Effector CD8-positive, alpha-beta T cell (primary cell): ENCODE results near the gene KLF7.

Source experiments
- DNase-seq: peaks from one replicate; lab custom pipeline; 2025; lab: John Stamatoyannopoulos, UW

Gene KLF7

GRCh38 chr2:207092818-207093217 lies 72.9 kb downstream of the KLF7 start:
- DNase-seq: no peak

DNA sequence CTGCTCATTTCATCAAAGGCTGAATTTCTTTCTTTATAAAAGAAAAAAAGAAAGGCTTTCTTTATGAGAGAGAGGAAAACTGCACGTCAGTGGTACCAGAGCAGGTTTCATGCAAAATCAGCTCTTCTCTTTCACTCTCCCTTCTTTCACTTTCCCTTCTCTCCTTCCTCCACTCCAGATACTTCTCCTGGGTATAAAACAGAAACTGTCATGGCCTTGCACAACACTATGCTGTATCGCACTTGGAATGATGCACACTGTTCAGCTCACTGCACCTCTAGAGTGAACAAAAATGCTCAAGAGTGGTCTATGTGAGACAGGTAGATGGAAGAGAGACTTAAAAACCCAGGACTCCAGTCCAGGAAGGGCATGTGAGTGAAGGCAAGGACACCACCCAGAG lies 73.8 kb downstream of the KLF7 start:
- no peak for DNase-seq

- no peak for DNase-seq
Measured at GRCh38 chr2:207091176-207091575, 74.6 kb downstream of the KLF7 start.

- DNase-seq: no peak
Measured at GRCh38 chr2:207090389-207090788, 75.4 kb downstream of the KLF7 start.

GRCh38 chr2:207088839-207089238 lies 76.9 kb downstream of the KLF7 start:
- DNase-seq: no peak

GRCh38 chr2:207088276-207088675 lies 77.5 kb downstream of the KLF7 start:
- DNase-seq: no peak

GRCh38 chr2:207087046-207087902 lies 78.5 kb downstream of the KLF7 start:
- DNase-seq: no peak

DNA sequence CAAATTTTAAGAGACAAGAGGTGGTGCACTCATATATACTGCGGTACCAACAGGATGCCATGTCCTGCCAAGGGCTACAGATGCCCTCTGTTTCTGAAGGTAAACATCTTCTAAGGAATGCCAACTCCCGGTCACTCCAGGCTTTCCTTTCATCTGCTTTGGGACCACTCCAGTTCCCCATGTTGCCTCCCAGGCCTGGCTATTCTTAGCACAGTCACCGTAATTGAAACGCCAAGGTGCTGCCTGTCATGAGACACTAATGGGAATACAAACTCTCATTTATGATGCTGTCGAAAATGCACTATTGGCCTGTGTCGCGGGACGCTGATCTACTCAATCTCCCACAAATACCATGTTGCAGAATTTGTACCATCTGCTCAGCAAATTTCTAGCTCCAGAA lies 79.6 kb downstream of the KLF7 start:
- no peak for DNase-seq

DNA sequence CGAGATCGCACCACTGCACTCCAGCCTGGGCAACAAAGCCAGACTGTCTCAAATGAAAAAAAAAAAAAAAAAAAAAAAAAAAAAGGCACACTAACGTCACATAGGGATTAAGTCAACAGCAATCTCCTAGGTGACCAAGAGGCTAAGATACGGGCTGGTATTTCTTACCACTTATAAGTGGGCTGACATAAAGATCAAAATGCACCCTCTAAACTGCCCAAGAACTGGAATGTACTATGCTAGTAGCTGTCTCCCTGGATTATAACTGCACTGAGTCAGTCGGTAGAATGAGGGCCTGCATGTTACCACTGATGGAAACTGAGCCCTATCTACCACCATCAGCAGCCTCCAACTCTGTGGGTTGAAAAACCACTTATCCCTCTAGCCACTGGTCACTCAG lies 80.6 kb downstream of the KLF7 start:
- DNase-seq: no peak

DNA sequence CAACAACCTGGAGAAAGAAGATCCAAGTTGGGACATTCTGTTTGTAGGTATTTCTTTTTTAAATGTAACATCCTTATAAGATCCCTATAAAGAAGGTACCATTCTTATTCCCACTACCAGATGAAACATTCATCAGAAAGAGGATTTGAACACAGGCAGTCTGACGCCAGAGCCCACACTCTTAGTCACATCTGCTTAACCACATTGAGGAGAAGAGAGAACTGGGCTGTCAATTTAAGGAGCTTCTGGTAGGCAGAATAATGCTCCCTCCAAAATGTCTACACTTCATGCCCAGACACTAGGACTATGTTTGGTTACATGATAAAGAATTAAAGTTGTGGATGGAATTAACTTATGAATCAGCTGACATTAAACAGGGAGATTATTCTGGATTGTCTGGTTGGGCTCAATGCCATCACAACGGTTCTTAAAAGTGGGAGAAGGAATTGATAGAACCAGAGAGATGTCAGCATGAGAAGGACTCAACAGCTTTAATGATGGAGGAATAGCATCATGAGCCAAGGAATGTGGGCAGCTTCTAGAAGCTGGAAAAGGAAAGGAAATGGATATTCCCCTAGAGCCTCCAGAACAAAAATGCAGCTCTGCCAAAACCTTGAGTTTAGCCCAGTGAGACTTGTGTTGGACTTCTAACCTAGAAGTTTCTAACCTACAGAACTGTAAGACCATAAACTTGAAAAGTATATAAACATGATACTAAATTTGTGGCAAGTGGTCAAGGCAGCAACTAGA lies 82.2 kb downstream of the KLF7 start:
- no peak for DNase-seq

DNA sequence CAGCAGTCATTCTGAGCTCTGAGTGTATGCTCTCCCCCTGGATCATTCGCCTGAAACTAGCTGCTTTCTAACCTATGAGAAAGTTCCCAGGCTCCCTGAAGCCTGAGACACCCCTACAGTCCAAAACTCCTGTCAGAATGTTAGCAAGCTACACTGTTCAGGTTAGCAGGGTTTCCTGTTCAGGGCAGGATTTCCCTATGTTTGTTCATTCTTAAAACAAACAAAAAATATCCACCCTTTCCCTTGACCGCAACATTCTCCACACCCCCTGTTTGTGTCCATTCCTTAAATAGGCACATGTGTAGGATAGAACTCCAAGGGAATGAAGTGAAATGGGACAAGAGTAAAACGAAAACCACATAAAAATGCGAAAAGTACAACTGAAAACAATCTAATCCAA lies 83.1 kb downstream of the KLF7 start:
- no peak for DNase-seq

GRCh38 chr2:207078186-207078798 lies 87.5 kb downstream of the KLF7 start:
- no peak for DNase-seq

DNA sequence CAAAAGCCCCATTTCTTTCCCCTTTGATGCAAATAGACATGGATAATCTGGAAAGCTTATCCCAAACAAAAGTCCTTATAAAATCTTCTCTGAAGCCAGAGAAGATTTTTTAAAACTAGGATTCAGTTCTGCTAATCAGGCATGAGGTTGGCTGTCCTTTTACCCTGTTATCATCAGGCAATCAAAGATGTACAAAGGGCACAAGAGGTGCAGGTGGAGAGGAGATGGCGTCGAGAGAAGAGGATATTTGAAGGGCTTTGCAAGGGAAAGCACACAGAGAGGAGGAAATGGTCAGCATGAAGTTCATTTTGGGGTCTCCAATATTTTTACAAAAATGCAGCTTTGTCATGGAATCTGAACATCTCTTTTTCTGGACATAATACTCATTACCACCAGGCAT lies 88.5 kb downstream of the KLF7 start:
- DNase-seq: no peak

GRCh38 chr2:207075456-207075855 lies 90.3 kb downstream of the KLF7 start:
- DNase-seq: no peak

- no peak for DNase-seq
Measured at GRCh38 chr2:207073801-207074678, 91.7 kb downstream of the KLF7 start.

DNA sequence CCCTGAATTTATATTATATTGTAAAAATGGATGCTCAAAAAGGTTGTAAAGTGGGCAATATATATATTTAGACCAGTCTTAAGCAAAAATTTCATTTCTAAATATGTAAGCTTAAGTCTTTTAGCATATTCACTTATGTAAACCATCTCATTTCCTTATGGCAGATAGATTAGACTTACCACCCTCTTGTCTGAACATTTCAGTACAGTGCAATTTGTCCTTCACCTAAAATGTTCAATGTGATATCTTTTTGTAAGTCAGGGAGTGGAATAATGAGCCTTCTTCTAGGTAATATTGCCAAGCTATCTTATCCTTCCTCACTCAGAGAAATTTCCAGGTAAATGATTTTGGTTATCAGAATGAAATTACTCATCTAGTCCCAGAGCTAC lies 92.3 kb downstream of the KLF7 start:
- no peak for DNase-seq

DNA sequence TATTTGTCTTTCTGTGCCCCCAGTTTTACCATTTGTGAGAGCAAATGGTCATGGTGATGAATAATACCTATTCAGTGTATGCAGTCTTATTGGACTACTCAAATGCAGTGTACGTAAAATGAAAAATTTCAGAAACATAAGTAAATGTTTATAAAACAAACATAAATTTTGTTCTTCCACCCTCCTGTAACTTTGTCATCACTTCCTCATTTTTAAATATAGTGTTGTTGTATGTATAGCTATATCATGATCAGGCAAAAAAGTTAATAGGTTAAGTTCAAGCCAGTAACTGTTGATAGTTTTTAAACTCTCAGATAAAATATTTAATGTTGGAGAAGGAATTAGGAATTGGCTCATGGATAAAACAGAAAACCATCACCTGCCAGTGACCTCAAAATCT lies 93.2 kb downstream of the KLF7 start:
- no peak for DNase-seq

- DNase-seq: no peak
Measured at GRCh38 chr2:207071820-207072219, 93.9 kb downstream of the KLF7 start.

DNA sequence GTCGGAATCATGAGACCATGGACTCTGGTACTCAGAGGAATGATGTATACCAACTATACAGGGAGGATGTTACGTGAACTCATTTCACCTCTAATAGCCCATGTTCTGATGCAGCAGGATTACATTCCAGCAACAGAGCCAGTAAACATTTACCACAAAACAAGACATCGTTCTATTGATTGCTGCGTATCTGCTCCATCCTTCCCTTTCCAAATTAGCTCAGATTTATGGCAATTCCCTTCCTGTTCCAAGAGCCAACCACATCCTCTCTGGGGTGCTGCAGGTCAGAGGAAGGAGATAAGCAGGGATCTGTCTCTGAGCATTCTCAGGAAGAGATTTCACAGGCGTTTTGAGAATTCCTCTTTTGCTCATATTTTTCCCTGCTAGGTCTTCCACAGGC lies 98.3 kb downstream of the KLF7 start:
- no peak for DNase-seq

DNA sequence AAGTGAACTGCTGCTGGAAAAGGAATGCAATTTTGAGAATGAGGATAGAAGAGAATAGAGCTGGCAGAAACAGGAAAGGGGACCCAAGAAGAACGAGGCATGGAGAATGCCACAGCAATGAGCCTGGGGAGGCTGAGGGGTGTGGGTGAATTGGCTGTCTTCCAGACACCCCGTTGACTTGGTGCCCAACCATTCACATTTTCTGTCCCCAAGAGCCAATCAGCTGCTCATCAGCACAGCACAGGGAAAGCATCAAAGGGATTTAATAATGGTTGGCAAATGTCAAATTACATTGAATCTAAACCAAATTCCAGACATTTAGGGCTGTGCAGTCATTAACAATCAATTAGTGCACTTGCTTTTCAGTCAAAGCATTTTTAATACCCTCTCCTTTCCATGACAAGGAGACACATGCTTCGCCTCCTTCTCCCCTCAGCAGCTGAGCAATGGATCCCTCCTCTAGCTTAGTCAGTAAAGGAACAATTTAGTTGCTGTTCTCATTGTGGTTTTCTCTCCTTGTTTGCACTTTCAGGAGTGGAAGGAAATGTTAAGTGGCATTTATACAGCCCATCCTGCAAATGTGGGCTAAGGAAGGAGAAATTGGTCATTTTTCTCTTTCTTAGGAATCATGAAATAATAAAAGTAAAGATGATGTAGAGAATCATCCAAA lies 98.8 kb downstream of the KLF7 start:
- DNase-seq: no peak

GRCh38 chr2:207066166-207066565 lies 99.6 kb downstream of the KLF7 start:
- no peak for DNase-seq
